ENCODE measurements around the gene ALKBH5. TPM values are rescaled to one million over a fixed set of nuclear protein-coding genes. Genes with fewer than 3 reads are reported as not detected.

The ALKBH5 gene
- polyA plus RNA-seq, 2 of the 4 experiments (the other 2 are of a cell fraction): 57.9 to 105 TPM

GRCh38 chr17:18248300-18248731 lies 64.7 kb downstream of the ALKBH5 start:
- TF ChIP-seq ELK1 (IDR thresholded peaks at IDR 0.05; ENCODE audit: low read depth, low read length): no peak
- TF ChIP-seq CTCF (IDR thresholded peaks at IDR 0.05): peak; percentile 86
- peak; percentile 85 to 88 for TF ChIP-seq RAD21 (conservative IDR thresholded peaks at IDR 0.05 in 1 of 2, IDR thresholded peaks at IDR 0.05 in 1 of 2)
- peak; percentile 59 for TF ChIP-seq SMC3 (IDR thresholded peaks at IDR 0.05)
- TF ChIP-seq MAX (IDR thresholded peaks at IDR 0.05): no peak
- no peak for TF ChIP-seq RARB (CRISPR knock-in tag; IDR thresholded peaks at IDR 0.05)
- TF ChIP-seq RFX5 (IDR thresholded peaks at IDR 0.05): 0 out of 2 replicates have a peak, but pooled peaks have one; percentile 12
- TF ChIP-seq MAZ (IDR thresholded peaks at IDR 0.05; ENCODE audit: borderline replicate concordance, low read depth, low read length): no peak
- TF ChIP-seq USF2 (IDR thresholded peaks at IDR 0.05): 0 out of 2 replicates have a peak, but pooled peaks have one; percentile 2
- Histone ChIP-seq H3K4me2 (no peak overlapping the region), H3K4me3 (no peak overlapping the region), H3K9me3 (no peaks in the 10 kb centered on the region), H3K4me1 (peaks cover 10% of the 10 kb centered on the region; the same call in 2 of the 3 replicates), H3K27ac (0 out of 6 replicates have a peak overlapping the region, but pooled peaks of 1 of the 2 experiments have one; percentile 10)
- ATAC-seq (peak; percentile 73 to 87), DNase-seq (ENCODE audit: low read depth in 1 of 2, low spot score in 1 of 2) (peak; percentile 83 to 98), FAIRE-seq (peak; percentile 96)
- CTCF ChIA-PET: interaction anchor here (0.5 to 6.8 kb wide), 26 partner anchors 8 to 988 kb away, joined by 3 to 103 read pairs (median 4); partner anchors contain the start of genes FLII and MIEF2
- POLR2A ChIA-PET: interaction anchor here (0.9 kb wide), 1 partner anchor 11 kb away, joined by 3 read pairs; the partner anchor contains the start of gene FLII
- WGBS (ENCODE audit: missing lambda C conversion rate): 27% methylated on average over 9 of the region's 9 CpGs

- Histone ChIP-seq H3K4me2 (no peak overlapping the region), H3K27ac (0 out of 6 replicates have a peak overlapping the region, but pooled peaks of 1 of the 2 experiments have one; percentile 10), H3K4me1 (peaks cover 10% of the 10 kb centered on the region; the same call in 2 of the 3 replicates), H3K9me3 (no peaks in the 10 kb centered on the region), H3K4me3 (no peak overlapping the region)
- CTCF ChIA-PET: interaction anchor here (0.5 to 6.8 kb wide), 25 partner anchors 8 to 988 kb away, joined by 3 to 103 read pairs (median 4); partner anchors contain the start of genes FLII and MIEF2
- no peak for DNase-seq (ENCODE audit: low read depth in 1 of 2, low spot score in 1 of 2)
- POLR2A ChIA-PET: no interaction called here
- no peak for FAIRE-seq
- no peak for TF ChIP-seq JUNB (IDR thresholded peaks at IDR 0.05)
- no peak for TF ChIP-seq ATOH8 (CRISPR knock-in tag; IDR thresholded peaks at IDR 0.05; ENCODE audit: low read depth)
- no peak for TF ChIP-seq CEBPB (IDR thresholded peaks at IDR 0.05)
- TF ChIP-seq CHD4 (IDR thresholded peaks at IDR 0.05; ENCODE audit: borderline replicate concordance): no peak
- TF ChIP-seq PBX3 (IDR thresholded peaks at IDR 0.05): no peak
- TF ChIP-seq CTCF (IDR thresholded peaks at IDR 0.05): no peak
- no peak for TF ChIP-seq FOXS1 (CRISPR knock-in tag; IDR thresholded peaks at IDR 0.05)
- TF ChIP-seq E2F6 (IDR thresholded peaks at IDR 0.05; ENCODE audit: borderline replicate concordance, low read depth): no peak
- TF ChIP-seq RAD21 (conservative IDR thresholded peaks at IDR 0.05 in 1 of 2, IDR thresholded peaks at IDR 0.05 in 1 of 2): no peak
- TF ChIP-seq TFCP2L1 (CRISPR knock-in tag; IDR thresholded peaks at IDR 0.05): no peak
- TF ChIP-seq POLR2AphosphoS2 (conservative IDR thresholded peaks at IDR 0.05; ENCODE audit: low read length): no peak
- TF ChIP-seq JUN (IDR thresholded peaks at IDR 0.05): no peak
- TF ChIP-seq NFE2L2 (conservative IDR thresholded peaks at IDR 0.05; ENCODE audit: low read length): no peak
- TF ChIP-seq HEYL (CRISPR knock-in tag; IDR thresholded peaks at IDR 0.05): no peak
- TF ChIP-seq USF2 (IDR thresholded peaks at IDR 0.05): no peak
- TF ChIP-seq FOSB (CRISPR knock-in tag; IDR thresholded peaks at IDR 0.05): no peak
- no peak for TF ChIP-seq HOXB13 (CRISPR knock-in tag; IDR thresholded peaks at IDR 0.05; ENCODE audit: low read depth)
- 90% methylated on average over 7 of the region's 7 CpGs for WGBS (ENCODE audit: missing lambda C conversion rate)
- peak in 1 of 2 experiments; percentile 1; a peak in 2 of 6 replicates for ATAC-seq
These were observed 65.2 kb downstream of the ALKBH5 start for GRCh38 chr17:18248811-18249210.
